Measurements from ENCODE around the gene PTPN4.

Gene PTPN4

DNA sequence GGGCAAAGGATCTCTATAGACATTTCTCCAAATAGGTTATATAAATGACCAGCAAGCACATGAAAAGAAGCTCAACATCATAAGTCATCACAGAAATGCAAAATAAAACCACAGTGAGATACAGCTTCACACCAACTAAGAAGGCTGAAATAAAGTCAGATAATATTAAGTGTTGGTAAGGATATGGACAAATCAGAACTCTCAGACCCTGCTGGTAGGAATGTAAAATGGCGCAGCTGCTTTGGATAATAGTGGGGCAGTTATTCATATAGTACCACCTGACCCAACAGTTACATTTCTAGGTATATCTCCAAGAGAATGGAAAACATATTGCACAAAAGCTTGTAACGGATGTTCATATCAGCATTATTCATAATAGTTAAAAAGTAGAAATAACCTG is 267.2 kb downstream of the PTPN4 start:
- DNase-seq = no peak

GRCh38 chr2:120028795-120029194 is 269.1 kb downstream of the PTPN4 start:
- no peak for DNase-seq

GRCh38 chr2:120029672-120030640 is 270.2 kb downstream of the PTPN4 start:
- DNase-seq = no peak

DNA sequence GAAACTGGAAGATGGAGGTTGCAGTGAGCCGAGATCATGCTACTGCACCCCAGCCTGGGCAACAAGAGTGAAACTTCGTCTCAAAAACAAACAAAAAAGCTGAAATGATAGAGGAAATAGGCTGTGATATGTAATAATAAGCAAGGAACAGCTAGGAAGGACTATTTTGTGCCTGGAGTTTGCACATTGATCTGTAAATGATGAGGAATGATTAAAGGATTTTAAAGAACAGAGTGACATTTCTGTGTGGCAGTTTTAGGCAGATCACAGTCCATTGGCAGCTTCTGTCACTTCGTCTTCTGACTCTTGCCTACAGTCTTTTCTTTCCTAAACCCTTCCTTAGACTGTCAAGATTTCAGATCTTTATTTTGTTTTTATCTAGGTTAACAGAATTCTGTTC is 272.6 kb downstream of the PTPN4 start:
- no peak for DNase-seq
